Dermis microvascular lymphatic vessel endothelial cell (primary cell): ENCODE results near the gene TEPSIN. TPM values are rescaled to one million over a fixed set of nuclear protein-coding genes. Genes with fewer than 3 reads are reported as not detected.

Experiments
- DNase-seq, 2 donors: peaks; one replicate each; pipeline versions ENCODE4 v3.0.0 to v3.0.0-alpha.2; 2010; ENCODE audit warnings: low read depth in 2 of 2
- total RNA-seq: library from RNA; depleted of rRNA; stranded (reverse); fragments of >200 nt; gene quantifications from 2 replicates; pipeline ENCODE4 v1.2.1, GENCODE V29; 2014

Gene TEPSIN, protein sequence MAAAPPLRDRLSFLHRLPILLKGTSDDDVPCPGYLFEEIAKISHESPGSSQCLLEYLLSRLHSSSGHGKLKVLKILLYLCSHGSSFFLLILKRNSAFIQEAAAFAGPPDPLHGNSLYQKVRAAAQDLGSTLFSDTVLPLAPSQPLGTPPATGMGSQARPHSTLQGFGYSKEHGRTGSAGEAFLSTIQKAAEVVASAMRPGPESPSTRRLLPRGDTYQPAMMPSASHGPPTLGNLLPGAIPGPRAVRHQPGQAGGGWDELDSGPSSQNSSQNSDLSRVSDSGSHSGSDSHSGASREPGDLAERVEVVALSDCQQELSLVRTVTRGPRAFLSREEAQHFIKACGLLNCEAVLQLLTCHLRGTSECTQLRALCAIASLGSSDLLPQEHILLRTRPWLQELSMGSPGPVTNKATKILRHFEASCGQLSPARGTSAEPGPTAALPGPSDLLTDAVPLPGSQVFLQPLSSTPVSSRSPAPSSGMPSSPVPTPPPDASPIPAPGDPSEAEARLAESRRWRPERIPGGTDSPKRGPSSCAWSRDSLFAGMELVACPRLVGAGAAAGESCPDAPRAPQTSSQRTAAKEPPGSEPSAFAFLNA
- 6.5 and 9.2 TPM in 2 replicates for total RNA-seq

- peak; percentile 99 for DNase-seq
These were observed at the start of gene TEPSIN, which contains the start of gene NDUFAF8 for GRCh38 chr17:81238815-81239713. TEPSIN (minus strand) TSS chr17:81239055; CDS start chr17:81239033, 22 bp downstream. NDUFAF8 (plus strand) TSS chr17:81239318; CDS start chr17:81239364, 46 bp downstream.

GRCh38 chr17:81287741-81288430 lies 49.0 kb upstream of the TEPSIN start:
- DNase-seq, result no peak

GRCh38 chr17:81287152-81287551 lies 48.3 kb upstream of the TEPSIN start:
- no peak for DNase-seq

- DNase-seq, result no peak
These were observed 47.8 kb upstream of the TEPSIN start for GRCh38 chr17:81286491-81287145.

DNA sequence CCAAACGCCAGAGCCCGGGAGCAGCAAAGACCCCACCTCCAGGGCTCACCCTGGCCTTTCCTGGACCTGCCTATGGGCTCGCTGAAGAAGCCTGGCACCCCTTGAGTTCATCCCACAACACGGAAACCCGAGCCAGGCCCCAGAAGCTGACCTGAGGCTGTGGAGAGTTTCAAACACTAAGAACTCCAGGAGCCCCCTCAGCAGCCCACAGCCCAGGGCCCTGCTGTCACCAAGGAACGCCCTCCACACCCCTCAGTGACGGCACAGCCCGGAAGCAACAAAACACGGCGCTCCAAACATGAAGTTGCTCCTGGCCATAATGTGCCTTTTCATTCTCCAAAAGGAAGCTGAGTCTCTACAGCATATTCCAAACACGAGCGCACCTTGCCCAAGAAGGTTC lies 47.0 kb upstream of the TEPSIN start:
- DNase-seq, result no peak

GRCh38 chr17:81285179-81285878 lies 46.5 kb upstream of the TEPSIN start:
- DNase-seq, result peak; percentile 49 to 76

DNA sequence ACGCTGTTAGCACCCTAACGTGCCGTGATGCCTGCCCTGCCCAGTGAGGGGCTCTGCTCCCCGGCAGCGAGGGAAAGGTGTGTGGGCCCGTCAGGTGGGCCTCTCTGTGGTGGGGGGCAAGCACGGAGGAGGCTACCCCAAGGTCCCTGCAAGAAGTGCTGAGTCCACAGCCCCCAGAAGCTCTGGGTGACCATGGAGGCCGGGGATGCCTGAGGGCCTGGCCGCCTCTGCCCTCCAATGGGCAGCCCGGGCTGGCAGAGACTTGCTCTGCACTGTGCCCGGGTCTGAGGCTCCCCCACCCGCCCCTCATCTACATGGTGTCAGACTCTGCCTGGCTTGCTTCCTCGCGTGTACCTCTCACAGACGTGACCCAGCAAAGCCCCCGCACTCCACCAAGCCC lies 44.0 kb upstream of the TEPSIN start:
- no peak for DNase-seq

DNA sequence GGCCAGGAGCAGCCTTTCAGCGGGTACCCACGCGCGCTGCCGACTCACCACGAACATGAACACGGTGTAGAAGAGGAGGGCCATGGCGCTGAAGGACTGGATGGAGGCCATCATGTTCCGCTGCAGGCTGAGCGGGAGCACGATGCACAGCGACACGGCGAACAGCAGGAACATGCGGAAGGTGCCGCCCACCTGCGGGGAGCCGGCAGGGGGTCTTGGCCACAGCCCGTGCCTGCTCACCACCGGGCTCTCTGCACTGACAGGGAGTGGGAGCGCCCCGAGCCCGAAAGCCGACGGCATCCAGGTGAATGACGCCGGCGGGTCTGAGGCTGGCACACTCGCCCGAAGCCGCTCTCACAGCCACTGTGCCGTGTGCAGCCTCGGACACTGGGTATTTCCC lies 43.3 kb upstream of the TEPSIN start:
- DNase-seq, result no peak

DNA sequence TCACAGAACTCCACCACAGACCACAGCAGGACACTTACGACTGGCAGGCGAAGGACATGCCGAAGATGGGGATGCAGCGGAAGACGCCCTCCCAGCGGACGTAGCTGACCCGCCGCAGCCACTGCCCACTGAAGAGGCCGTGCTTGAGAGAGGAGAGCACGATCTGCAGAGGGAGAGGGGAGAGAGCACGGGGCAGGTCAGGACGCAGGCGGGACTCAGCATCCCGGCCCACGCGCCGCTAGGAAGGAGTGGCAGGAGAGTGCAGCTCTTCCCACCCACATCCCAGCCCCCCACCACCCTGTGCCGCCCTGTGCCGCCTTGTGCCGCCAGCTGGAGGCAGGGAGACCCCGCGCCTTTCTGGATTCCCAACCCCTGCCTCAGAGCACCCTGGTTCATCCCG lies 41.7 kb upstream of the TEPSIN start:
- no peak for DNase-seq

- no peak for DNase-seq
These were observed 40.7 kb upstream of the TEPSIN start for GRCh38 chr17:81279278-81280275.

DNA sequence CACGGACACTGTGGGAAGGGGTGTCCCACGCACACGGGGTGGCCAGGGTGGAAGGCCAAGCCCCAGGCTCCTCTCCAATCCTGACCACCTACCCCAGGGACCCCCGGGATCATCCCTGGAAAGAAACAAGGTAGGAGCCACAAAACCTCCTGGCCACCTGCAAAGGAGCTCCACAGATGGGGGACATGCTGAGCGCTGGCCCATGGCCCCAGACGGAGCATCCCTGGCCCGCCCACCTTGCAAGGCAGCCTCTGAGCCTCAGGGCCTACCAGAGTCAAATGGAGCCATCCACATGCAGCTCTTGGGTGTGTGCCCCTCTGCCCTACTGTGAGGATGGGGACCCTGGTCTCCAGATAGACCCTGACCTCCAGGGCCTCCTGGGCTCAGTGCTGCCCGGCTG lies 40.0 kb upstream of the TEPSIN start:
- DNase-seq, result no peak

GRCh38 chr17:81277946-81278693 lies 39.3 kb upstream of the TEPSIN start:
- no peak for DNase-seq

- no peak for DNase-seq
These were observed 38.6 kb upstream of the TEPSIN start for GRCh38 chr17:81277421-81277820.

DNA sequence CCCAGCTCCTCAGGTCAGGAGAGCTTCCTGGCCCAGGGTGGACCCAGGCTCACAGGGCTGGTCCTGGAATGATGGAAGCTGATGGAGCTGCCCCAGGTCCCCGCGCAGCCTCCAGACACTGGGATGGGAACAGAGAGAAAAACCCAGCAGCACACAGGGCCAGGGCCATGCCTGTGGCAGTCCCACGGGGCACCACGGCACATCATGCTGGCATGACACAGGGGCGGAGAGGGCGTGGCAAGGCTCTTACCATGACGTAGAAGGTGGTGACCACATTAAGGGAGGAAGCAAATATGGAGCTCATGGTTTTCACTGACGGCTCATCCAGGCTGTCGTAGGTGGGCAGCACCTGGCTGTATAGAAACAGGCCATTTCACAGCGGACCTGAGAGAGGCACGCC lies 37.9 kb upstream of the TEPSIN start:
- DNase-seq, result no peak

GRCh38 chr17:81274471-81274855 lies 35.6 kb upstream of the TEPSIN start:
- no peak for DNase-seq

DNA sequence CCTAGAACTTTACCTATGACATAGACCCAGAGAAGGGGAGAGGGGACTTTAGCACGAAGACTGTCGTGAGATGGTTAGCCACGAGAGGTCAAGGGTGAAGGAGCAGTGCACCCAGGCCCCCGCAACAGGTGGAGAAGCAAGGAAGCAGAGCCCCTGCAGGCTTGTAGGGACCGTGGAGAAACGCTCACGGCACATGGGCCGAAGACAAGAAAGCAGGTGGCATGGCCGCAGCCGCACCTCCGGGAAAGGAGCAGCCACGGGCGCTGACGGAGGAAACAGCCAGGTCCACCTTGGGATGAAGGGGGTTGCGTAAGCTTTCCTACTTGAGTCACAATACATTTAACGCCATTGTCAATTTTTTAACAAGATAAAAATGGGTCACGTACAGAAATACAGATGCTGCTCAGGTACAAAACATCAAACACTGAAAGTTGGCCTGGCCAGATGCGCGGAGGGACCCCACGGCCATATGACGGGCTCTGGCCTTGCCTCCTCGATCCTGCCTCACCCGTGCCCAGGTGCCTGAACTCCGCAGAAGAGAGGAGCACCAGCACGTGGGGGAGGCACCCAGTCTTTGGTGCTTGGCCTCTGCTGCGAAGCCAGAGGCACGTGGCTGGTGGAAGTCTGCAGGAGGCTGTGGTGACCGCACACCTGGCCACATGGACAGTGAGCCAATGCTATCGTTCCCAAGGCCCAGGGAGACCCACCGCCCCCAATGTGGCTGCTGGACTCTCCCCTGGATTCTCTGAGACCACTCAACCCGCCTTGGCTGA lies 35.0 kb upstream of the TEPSIN start:
- DNase-seq, result no peak

GRCh38 chr17:81272616-81273015 lies 33.8 kb upstream of the TEPSIN start:
- no peak for DNase-seq

DNA sequence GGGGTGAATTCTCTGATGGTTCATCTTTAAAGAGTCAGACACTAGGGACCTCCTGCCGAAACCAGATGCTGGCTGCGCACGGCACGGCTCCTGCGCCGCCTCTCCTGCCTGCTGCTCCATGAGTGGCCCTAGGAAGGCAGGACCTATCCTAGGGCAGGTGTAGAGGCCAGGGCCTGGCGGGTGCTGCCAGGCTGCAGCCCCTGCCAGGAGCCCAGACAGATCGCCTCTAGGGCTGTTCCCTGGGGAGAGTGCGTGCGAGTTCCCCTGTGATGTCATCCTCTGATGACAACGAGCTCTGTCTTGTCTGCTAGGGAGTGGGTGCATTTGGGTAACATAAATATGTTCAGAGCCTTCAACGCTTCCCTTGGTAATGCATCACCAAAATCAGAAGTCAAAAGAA lies 32.4 kb upstream of the TEPSIN start:
- DNase-seq, result no peak
